HepG2 (cell line): Measurements from ENCODE around the gene GADD45A. TPM values are rescaled to one million over a fixed set of nuclear protein-coding genes. Genes with fewer than 3 reads are reported as not detected.

Experiments used
- CEBPB ChIP-seq: IDR thresholded peaks from 2 replicates; pipeline ENCODE4 v1.6.1; 2011; ENCODE audit warnings: low read depth, low read length, improper control_type of control experiment, borderline replicate concordance
- HCFC1 ChIP-seq: fragments of 150-350 bp; IDR thresholded peaks from 2 replicates; pipeline ENCODE4 v1.6.1; 2014; ENCODE audit warnings: low read depth, low read length
- HMGA1 ChIP-seq: sonication (generic); formaldehyde crosslinking; conservative IDR thresholded peaks from 2 replicates; pipeline ENCODE4 v1.4.0; 2020; ENCODE audit warnings: missing genetic modification reagents
- SIN3A ChIP-seq: IDR thresholded peaks from 2 replicates; pipeline ENCODE4 v1.6.1; 2011; ENCODE audit warnings: low read depth, mild to moderate bottlenecking, control low read depth, low read length, borderline replicate concordance
- SRY ChIP-seq: sonication (generic); formaldehyde crosslinking; IDR thresholded peaks from 2 replicates; pipeline ENCODE4 v1.8.0; 2022; ENCODE audit warnings: mild to moderate bottlenecking, missing genetic modification reagents
- SUZ12 ChIP-seq: fragments of 150-350 bp; IDR thresholded peaks from 2 replicates; pipeline ENCODE4 v1.6.1; 2014; ENCODE audit warnings: low read depth, low read length
- ZBTB20 ChIP-seq: sonication (generic); formaldehyde crosslinking; IDR thresholded peaks from 2 replicates; pipeline ENCODE4 v1.8.1; 2023; ENCODE audit warnings: missing genetic modification reagents, low read depth, mild to moderate bottlenecking, borderline replicate concordance
- ZFP1 ChIP-seq: IDR thresholded peaks from 2 replicates; pipeline ENCODE4 v1.6.1; 2016
- ZFP41 ChIP-seq: sonication (generic); formaldehyde crosslinking; IDR thresholded peaks from 2 replicates; pipeline ENCODE4 v1.4.0; 2020; ENCODE audit warnings: mild to moderate bottlenecking, missing genetic modification reagents, borderline replicate concordance
- ZNF225 ChIP-seq: sonication (generic); formaldehyde crosslinking; IDR thresholded peaks from 2 replicates; pipeline ENCODE4 v1.4.0; 2020; ENCODE audit warnings: mild to moderate bottlenecking, missing genetic modification reagents
- ZNF256 ChIP-seq: sonication (generic); formaldehyde crosslinking; conservative IDR thresholded peaks from 2 replicates; pipeline ENCODE4 v1.4.0; 2020; ENCODE audit warnings: missing genetic modification reagents
- ZNF292 ChIP-seq: sonication (generic); formaldehyde crosslinking; IDR thresholded peaks from 2 replicates; pipeline ENCODE4 v1.8.1; 2022; ENCODE audit warnings: mild to moderate bottlenecking, low read depth, missing genetic modification reagents, borderline replicate concordance
- ZNF326 ChIP-seq: sonication (generic); formaldehyde crosslinking; IDR thresholded peaks from 2 replicates; pipeline ENCODE4 v1.4.0; 2020; ENCODE audit warnings: missing genetic modification reagents, borderline replicate concordance
- ZNF567 ChIP-seq: sonication (generic); formaldehyde crosslinking; IDR thresholded peaks from 2 replicates; pipeline ENCODE4 v1.8.1; 2023; ENCODE audit warnings: mild to moderate bottlenecking, missing genetic modification reagents, borderline replicate concordance
- ZNF614 ChIP-seq: IDR thresholded peaks from 2 replicates; pipeline ENCODE4 v1.6.1; 2018; ENCODE audit warnings: missing biosample characterization, missing genetic modification reagents, inconsistent platforms, borderline replicate concordance
- ZSCAN21 ChIP-seq: sonication (generic); formaldehyde crosslinking; IDR thresholded peaks from 2 replicates; pipeline ENCODE4 v1.8.0; 2022; ENCODE audit warnings: mild to moderate bottlenecking, missing genetic modification reagents, moderate library complexity, borderline replicate concordance
- polyA plus RNA-seq, 8 experiments: library from polyadenylated mRNA; depleted of rRNA in 3 of 8; stranded (reverse) in 7 of 8; unstranded in 1 of 8; fragments of >200 nt; fragmentation: Illumina TruSeq in 4 of 8; extraction: Trizol in 4 of 8; gene quantifications; 2 replicates each; pipeline versions ENCODE4 v1.2.1 to v1.2.3, GENCODE V29; 2011 to 2016; ENCODE audit warnings: low read depth in 4 of 8, missing spikeins in 1 of 8, mixed read lengths in 1 of 8; ENCODE audit not compliant: insufficient read depth in 1 of 8
- total RNA-seq, 5 experiments: library from RNA; depleted of rRNA; stranded (reverse); fragments of >200 nt; fragmentation: Illumina TruSeq; extraction: Trizol; gene quantifications; 2 replicates each; pipeline ENCODE4 v1.2.3, GENCODE V29; 2016; ENCODE audit warnings: low read depth in 1 of 5
- TF ChIP-seq, protein P1 (sequence below): sonication (generic); formaldehyde crosslinking; IDR thresholded peaks from 2 replicates; pipeline ENCODE4 v1.5.0; 2020; ENCODE audit warnings: mild to moderate bottlenecking, missing genetic modification reagents, borderline replicate concordance
- TF ChIP-seq, protein P2 (sequence below): sonication (generic); formaldehyde crosslinking; IDR thresholded peaks from 2 replicates; pipeline ENCODE4 v1.4.0; 2020; ENCODE audit warnings: mild to moderate bottlenecking, missing genetic modification reagents
- TF ChIP-seq, protein P3 (sequence below): sonication (generic); formaldehyde crosslinking; IDR thresholded peaks from 2 replicates; pipeline ENCODE4 v1.8.1; 2023; ENCODE audit warnings: missing genetic modification reagents, inconsistent platforms, borderline replicate concordance
- TF ChIP-seq, protein P4 (sequence below): sonication (generic); formaldehyde crosslinking; IDR thresholded peaks from 2 replicates; pipeline ENCODE4 v1.4.0; 2020; ENCODE audit warnings: mild to moderate bottlenecking, missing genetic modification reagents
- TF ChIP-seq, protein P5 (sequence below): sonication (generic); formaldehyde crosslinking; IDR thresholded peaks from 2 replicates; pipeline ENCODE4 v1.5.0; 2020; ENCODE audit warnings: missing genetic modification reagents

Gene GADD45A
- total and polyA plus RNA-seq, 2 of the 13 experiments (the other 11 are each of a cell fraction or from before 2014, with no cell fraction given): 33.2 to 46.2 TPM

DNA sequence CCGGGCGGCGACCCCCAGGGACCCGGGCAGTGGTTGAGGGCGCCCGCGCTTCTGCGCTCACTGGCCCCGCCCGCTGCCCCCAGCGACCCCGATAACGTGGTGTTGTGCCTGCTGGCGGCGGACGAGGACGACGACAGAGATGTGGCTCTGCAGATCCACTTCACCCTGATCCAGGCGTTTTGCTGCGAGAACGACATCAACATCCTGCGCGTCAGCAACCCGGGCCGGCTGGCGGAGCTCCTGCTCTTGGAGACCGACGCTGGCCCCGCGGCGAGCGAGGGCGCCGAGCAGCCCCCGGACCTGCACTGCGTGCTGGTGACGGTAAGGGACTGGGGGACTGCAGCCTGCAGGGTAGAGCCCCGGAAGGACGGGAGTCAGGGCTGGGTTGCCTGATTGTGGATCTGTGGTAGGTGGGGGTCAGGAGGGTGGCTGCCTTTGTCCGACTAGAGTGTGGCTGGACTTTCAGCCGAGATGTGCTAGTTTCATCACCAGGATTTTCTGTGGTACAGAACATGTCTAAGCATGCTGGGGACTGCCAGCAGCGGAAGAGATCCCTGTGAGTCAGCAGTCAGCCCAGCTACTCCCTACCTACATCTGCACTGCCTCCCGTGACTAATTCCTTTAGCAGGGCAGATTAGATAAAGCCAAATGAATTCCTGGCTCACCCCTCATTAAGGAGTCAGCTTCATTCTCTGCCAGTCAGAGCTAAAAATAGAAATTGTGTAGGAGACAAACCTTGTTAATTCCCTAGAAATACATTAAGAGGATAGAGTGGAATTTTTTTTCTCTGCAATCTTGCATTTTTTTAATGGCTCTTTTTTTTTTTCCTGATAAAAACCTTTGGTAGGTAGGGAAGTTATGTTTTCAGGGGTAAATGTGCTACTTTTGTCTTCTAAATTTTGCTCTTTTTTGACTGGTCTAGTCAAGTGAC is 1.5 kb downstream of the GADD45A start (continued):
- TF ChIP-seq, protein P1, sequence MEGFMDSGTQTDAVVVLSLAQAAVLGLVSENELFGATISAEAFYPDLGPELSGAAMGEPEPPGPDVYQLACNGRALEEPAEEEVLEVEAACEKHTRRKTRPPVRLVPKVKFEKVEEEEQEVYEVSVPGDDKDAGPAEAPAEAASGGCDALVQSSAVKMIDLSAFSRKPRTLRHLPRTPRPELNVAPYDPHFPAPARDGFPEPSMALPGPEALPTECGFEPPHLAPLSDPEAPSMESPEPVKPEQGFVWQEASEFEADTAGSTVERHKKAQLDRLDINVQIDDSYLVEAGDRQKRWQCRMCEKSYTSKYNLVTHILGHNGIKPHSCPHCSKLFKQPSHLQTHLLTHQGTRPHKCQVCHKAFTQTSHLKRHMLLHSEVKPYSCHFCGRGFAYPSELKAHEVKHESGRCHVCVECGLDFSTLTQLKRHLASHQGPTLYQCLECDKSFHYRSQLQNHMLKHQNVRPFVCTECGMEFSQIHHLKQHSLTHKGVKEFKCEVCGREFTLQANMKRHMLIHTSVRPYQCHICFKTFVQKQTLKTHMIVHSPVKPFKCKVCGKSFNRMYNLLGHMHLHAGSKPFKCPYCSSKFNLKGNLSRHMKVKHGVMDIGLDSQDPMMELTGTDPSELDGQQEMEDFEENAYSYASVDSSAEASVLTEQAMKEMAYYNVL (CRISPR knock-in tag): no peak; the same call in 1 of the 2 replicates
- TF ChIP-seq, protein P2, sequence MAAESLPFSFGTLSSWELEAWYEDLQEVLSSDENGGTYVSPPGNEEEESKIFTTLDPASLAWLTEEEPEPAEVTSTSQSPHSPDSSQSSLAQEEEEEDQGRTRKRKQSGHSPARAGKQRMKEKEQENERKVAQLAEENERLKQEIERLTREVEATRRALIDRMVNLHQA (CRISPR knock-in tag): no peak
- TF ChIP-seq SRY (CRISPR knock-in tag): peak; percentile 84; the same call in 1 of the 2 replicates
- TF ChIP-seq ZNF614 (CRISPR knock-in tag): 0 out of 2 replicates have a peak, but pooled peaks have one; percentile 47
- no peak for TF ChIP-seq ZNF225 (CRISPR knock-in tag)
- TF ChIP-seq ZFP1 (CRISPR knock-in tag): 0 out of 2 replicates have a peak, but pooled peaks have one; percentile 12
- TF ChIP-seq, protein P3, sequence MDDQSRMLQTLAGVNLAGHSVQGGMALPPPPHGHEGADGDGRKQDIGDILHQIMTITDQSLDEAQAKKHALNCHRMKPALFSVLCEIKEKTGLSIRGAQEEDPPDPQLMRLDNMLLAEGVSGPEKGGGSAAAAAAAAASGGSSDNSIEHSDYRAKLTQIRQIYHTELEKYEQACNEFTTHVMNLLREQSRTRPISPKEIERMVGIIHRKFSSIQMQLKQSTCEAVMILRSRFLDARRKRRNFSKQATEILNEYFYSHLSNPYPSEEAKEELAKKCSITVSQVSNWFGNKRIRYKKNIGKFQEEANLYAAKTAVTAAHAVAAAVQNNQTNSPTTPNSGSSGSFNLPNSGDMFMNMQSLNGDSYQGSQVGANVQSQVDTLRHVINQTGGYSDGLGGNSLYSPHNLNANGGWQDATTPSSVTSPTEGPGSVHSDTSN (CRISPR knock-in tag): no peak
- TF ChIP-seq, protein P4, sequence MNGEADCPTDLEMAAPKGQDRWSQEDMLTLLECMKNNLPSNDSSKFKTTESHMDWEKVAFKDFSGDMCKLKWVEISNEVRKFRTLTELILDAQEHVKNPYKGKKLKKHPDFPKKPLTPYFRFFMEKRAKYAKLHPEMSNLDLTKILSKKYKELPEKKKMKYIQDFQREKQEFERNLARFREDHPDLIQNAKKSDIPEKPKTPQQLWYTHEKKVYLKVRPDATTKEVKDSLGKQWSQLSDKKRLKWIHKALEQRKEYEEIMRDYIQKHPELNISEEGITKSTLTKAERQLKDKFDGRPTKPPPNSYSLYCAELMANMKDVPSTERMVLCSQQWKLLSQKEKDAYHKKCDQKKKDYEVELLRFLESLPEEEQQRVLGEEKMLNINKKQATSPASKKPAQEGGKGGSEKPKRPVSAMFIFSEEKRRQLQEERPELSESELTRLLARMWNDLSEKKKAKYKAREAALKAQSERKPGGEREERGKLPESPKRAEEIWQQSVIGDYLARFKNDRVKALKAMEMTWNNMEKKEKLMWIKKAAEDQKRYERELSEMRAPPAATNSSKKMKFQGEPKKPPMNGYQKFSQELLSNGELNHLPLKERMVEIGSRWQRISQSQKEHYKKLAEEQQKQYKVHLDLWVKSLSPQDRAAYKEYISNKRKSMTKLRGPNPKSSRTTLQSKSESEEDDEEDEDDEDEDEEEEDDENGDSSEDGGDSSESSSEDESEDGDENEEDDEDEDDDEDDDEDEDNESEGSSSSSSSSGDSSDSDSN: peak; percentile 79
- TF ChIP-seq ZFP41 (CRISPR knock-in tag): no peak
- TF ChIP-seq HCFC1: no peak
- no peak for TF ChIP-seq HMGA1
- TF ChIP-seq ZBTB20 (CRISPR knock-in tag): peak; percentile 27; the same call in 1 of the 2 replicates
- TF ChIP-seq ZNF292: peak; percentile 58
- TF ChIP-seq ZNF567: no peak
- TF ChIP-seq ZSCAN21 (CRISPR knock-in tag): no peak
- TF ChIP-seq ZNF256: no peak; the same call in 1 of the 2 replicates
- TF ChIP-seq SUZ12: no peak
- no peak for TF ChIP-seq ZNF326
- TF ChIP-seq CEBPB: peak; percentile 72
- TF ChIP-seq, protein P5, sequence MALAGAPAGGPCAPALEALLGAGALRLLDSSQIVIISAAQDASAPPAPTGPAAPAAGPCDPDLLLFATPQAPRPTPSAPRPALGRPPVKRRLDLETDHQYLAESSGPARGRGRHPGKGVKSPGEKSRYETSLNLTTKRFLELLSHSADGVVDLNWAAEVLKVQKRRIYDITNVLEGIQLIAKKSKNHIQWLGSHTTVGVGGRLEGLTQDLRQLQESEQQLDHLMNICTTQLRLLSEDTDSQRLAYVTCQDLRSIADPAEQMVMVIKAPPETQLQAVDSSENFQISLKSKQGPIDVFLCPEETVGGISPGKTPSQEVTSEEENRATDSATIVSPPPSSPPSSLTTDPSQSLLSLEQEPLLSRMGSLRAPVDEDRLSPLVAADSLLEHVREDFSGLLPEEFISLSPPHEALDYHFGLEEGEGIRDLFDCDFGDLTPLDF (CRISPR knock-in tag): no peak
- TF ChIP-seq SIN3A: no peak
